ENCODE data around the gene MSANTD3. TPM values are rescaled to one million over a fixed set of nuclear protein-coding genes. Genes with fewer than 3 reads are reported as not detected.
A peak's percentile ranks its signal among the peaks of the same experiment; 100 is the strongest.

The MSANTD3 gene
- polyA plus RNA-seq, 1 experiment = 63.1 TPM

GRCh38 chr9:100428871-100429654 lies 2.1 kb downstream of the MSANTD3 start:
- peak overlapping the region; percentile 100 for H3K27ac ChIP-seq (ENCODE audit: low read depth, low read length)
- H3K9me3 ChIP-seq (ENCODE audit: control insufficient read depth, insufficient read depth, low read length) = no peaks in the 10 kb centered on the region
- peak; percentile 97 for DNase-seq (ENCODE audit: low read depth, low spot score)
- ChIA-PET CTCF (interaction anchor here (0.6 to 1.8 kb wide), 5 partner anchors 8 to 172 kb away, joined by 3 to 13 read pairs (median 5); no protein-coding TSS in a partner anchor), POLR2A (interaction anchor here (0.6 to 1.3 kb wide), 2 partner anchors 17 to 64 kb away, joined by 3 to 6 read pairs; no protein-coding TSS in a partner anchor)
- no peaks in the 10 kb centered on the region for H3K27me3 ChIP-seq (ENCODE audit: control insufficient read depth, insufficient read depth, low read length)
- TF ChIP-seq CTCF (IDR thresholded peaks at IDR 0.05; ENCODE audit: low read depth, low read length) = no peak
- H3K4me3 ChIP-seq (ENCODE audit: low read depth, low read length) = peak overlapping the region; percentile 79

GRCh38 chr9:100430286-100430940 lies 3.5 kb downstream of the MSANTD3 start:
- Histone ChIP-seq H3K4me3 (ENCODE audit: low read depth, low read length) (no peak overlapping the region), H3K27me3 (ENCODE audit: control insufficient read depth, insufficient read depth, low read length) (no peaks in the 10 kb centered on the region), H3K27ac (ENCODE audit: low read depth, low read length) (peak overlapping the region; percentile 88), H3K9me3 (ENCODE audit: control insufficient read depth, insufficient read depth, low read length) (no peaks in the 10 kb centered on the region)
- DNase-seq (ENCODE audit: low read depth, low spot score) = no peak
- POLR2A ChIA-PET = interaction anchor here (0.6 to 0.7 kb wide), 3 partner anchors 28 to 1522 kb away, joined by 3 to 6 read pairs (median 3); no protein-coding TSS in a partner anchor
- TF ChIP-seq CTCF (IDR thresholded peaks at IDR 0.05; ENCODE audit: low read depth, low read length) = no peak
- CTCF ChIA-PET = interaction anchor here (0.6 to 1.8 kb wide), 5 partner anchors 9 to 107 kb away, joined by 3 to 13 read pairs (median 3); no protein-coding TSS in a partner anchor

- CTCF ChIA-PET = interaction anchor here (0.7 kb wide), 2 partner anchors 9 to 170 kb away, joined by 3 to 9 read pairs; no protein-coding TSS in a partner anchor
- no peak overlapping the region for H3K27ac ChIP-seq (ENCODE audit: low read depth, low read length)
- POLR2A ChIA-PET = no interaction called here
- no peak for TF ChIP-seq CTCF (IDR thresholded peaks at IDR 0.05; ENCODE audit: low read depth, low read length)
- H3K27me3 ChIP-seq (ENCODE audit: control insufficient read depth, insufficient read depth, low read length) = no peaks in the 10 kb centered on the region
- no peak overlapping the region for H3K4me3 ChIP-seq (ENCODE audit: low read depth, low read length)
- no peak for DNase-seq (ENCODE audit: low read depth, low spot score)
- no peaks in the 10 kb centered on the region for H3K9me3 ChIP-seq (ENCODE audit: control insufficient read depth, insufficient read depth, low read length)
Observed at GRCh38 chr9:100431886-100432285, 4.9 kb downstream of the MSANTD3 start.

- CTCF ChIA-PET = interaction anchor here (0.6 to 0.9 kb wide), 2 partner anchors 102 to 108 kb away, joined by 3 read pairs; no protein-coding TSS in a partner anchor
- H3K27me3 ChIP-seq (ENCODE audit: control insufficient read depth, insufficient read depth, low read length) = no peaks in the 10 kb centered on the region
- TF ChIP-seq CTCF (IDR thresholded peaks at IDR 0.05; ENCODE audit: low read depth, low read length) = no peak
Observed at GRCh38 chr9:100432736-100433135, 5.8 kb downstream of the MSANTD3 start.

More at GRCh38 chr9:100432736-100433135, 5.8 kb downstream of the MSANTD3 start:
- POLR2A ChIA-PET = no interaction called here
- Histone ChIP-seq H3K4me3 (ENCODE audit: low read depth, low read length) (no peak overlapping the region), H3K9me3 (ENCODE audit: control insufficient read depth, insufficient read depth, low read length) (no peaks in the 10 kb centered on the region), H3K27ac (ENCODE audit: low read depth, low read length) (no peak overlapping the region)
- no peak for DNase-seq (ENCODE audit: low read depth, low spot score)
